ENCODE results near the gene OR2S2. TPM values are rescaled to one million over a fixed set of nuclear protein-coding genes. Genes with fewer than 3 reads are reported as not detected.

Gene OR2S2
- total RNA-seq, 4 donors from 2014 or later: not detected

- H3K36me3 ChIP-seq: no peaks in the 10 kb centered on the region
- peak overlapping the region; percentile 63 to 75 (median 71) for H3K27ac ChIP-seq
- in situ Hi-C loops (cut with MboI; ENCODE audit: low sequenced_read_pairs in 4 of 4): no loop called here
- H3K9me3 ChIP-seq: no peaks in the 10 kb centered on the region
- no peaks in the 10 kb centered on the region for H3K27me3 ChIP-seq
- H3K4me3 ChIP-seq: no peak overlapping the region
- TF ChIP-seq CTCF (IDR thresholded peaks at IDR 0.05 in 4 of 5, conservative IDR thresholded peaks at IDR 0.05 in 1 of 5) (no peak), POLR2A (IDR thresholded peaks at IDR 0.05) (no peak)
- DNase-seq: no peak
- H3K4me1 ChIP-seq: peaks cover 0 to 31% of the 10 kb centered on the region in 2 donors
- intact Hi-C loops (cut with DNase I; ENCODE audit: low total_unique reads): loop anchor here (10.0 kb wide), 1 partner anchor 625 kb away; no protein-coding TSS in a partner anchor
- ATAC-seq: peak in 1 of 2 donors; percentile 44
These were observed 38.5 kb downstream of the OR2S2 start for GRCh38 chr9:35919212-35920008.

- TF ChIP-seq CTCF (IDR thresholded peaks at IDR 0.05 in 4 of 5, conservative IDR thresholded peaks at IDR 0.05 in 1 of 5): no peak
- TF ChIP-seq POLR2A (IDR thresholded peaks at IDR 0.05): no peak
- no peaks in the 10 kb centered on the region for H3K9me3 ChIP-seq
- H3K4me1 ChIP-seq: peaks cover 0 to 25% of the 10 kb centered on the region in 2 donors
- intact Hi-C loops (cut with DNase I; ENCODE audit: low total_unique reads) (no loop called here), in situ Hi-C loops (cut with MboI; ENCODE audit: low sequenced_read_pairs in 4 of 4) (no loop called here)
- no peak for DNase-seq
- ATAC-seq: no peak
- H3K36me3 ChIP-seq: no peaks in the 10 kb centered on the region
- peak overlapping the region; percentile 63 to 75 (median 71) for H3K27ac ChIP-seq
- no peaks in the 10 kb centered on the region for H3K27me3 ChIP-seq
- H3K4me3 ChIP-seq: no peak overlapping the region
These were observed 39.2 kb downstream of the OR2S2 start for GRCh38 chr9:35918780-35919179.

DNA sequence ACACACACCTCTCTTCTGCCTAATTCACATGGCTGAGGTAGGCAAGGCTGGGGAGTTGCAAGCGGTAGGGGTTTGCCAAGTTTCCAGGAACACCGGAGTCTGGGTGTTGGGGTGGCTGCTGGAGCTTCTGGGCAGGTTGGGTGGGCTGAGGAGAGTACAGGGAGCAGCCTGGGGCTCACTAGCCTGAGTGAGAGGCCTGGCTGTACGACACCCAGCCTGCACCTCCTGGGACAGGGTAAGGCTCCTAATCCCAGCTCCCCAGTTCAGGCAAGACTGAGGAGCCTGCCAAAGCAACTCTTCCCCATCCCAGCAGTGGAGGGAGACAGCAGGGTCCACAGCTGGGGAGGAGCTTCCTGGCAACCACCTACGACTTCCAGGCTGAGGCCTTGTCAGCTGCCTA lies 40.7 kb downstream of the OR2S2 start:
- in situ Hi-C loops (cut with MboI; ENCODE audit: low sequenced_read_pairs in 4 of 4): no loop called here
- peaks cover 0 to 21% of the 10 kb centered on the region in 2 donors for H3K4me1 ChIP-seq
- H3K27me3 ChIP-seq: no peaks in the 10 kb centered on the region
- no peak for ATAC-seq
- TF ChIP-seq CTCF (IDR thresholded peaks at IDR 0.05 in 4 of 5, conservative IDR thresholded peaks at IDR 0.05 in 1 of 5): no peak
- no peak for TF ChIP-seq POLR2A (IDR thresholded peaks at IDR 0.05)
- intact Hi-C loops (cut with DNase I; ENCODE audit: low total_unique reads): no loop called here
- H3K4me3 ChIP-seq: no peak overlapping the region
- no peaks in the 10 kb centered on the region for H3K9me3 ChIP-seq
- no peaks in the 10 kb centered on the region for H3K36me3 ChIP-seq
- no peak for DNase-seq
- H3K27ac ChIP-seq: peak overlapping the region; percentile 46 to 75 (median 71)

- DNase-seq (no peak), ATAC-seq (peak; percentile 11 to 18)
- no peaks in the 10 kb centered on the region for H3K9me3 ChIP-seq
- no peak overlapping the region for H3K4me3 ChIP-seq
- H3K27me3 ChIP-seq: no peaks in the 10 kb centered on the region
- peaks cover 0 to 27% of the 10 kb centered on the region in 2 donors for H3K4me1 ChIP-seq
- TF ChIP-seq CTCF (IDR thresholded peaks at IDR 0.05 in 4 of 5, conservative IDR thresholded peaks at IDR 0.05 in 1 of 5) (no peak), POLR2A (IDR thresholded peaks at IDR 0.05) (no peak)
- intact Hi-C loops (cut with DNase I; ENCODE audit: low total_unique reads): no loop called here
- H3K27ac ChIP-seq: peak overlapping the region; percentile 41 to 75 (median 71)
- in situ Hi-C loops (cut with MboI; ENCODE audit: low sequenced_read_pairs in 4 of 4): no loop called here
- no peaks in the 10 kb centered on the region for H3K36me3 ChIP-seq
These were observed 42.2 kb downstream of the OR2S2 start for GRCh38 chr9:35915681-35916294.

Measured in gastrocnemius medialis (tissue), 4 donors.